Measurements from ENCODE around the gene ADCY10. TPM values are rescaled to one million over a fixed set of nuclear protein-coding genes. Genes with fewer than 3 reads are reported as not detected.

Gene ADCY10
- total and polyA plus RNA-seq, 2 of the 4 experiments (the other 2 are of a cell fraction), result under 0.01 to 0.03 TPM

DNA sequence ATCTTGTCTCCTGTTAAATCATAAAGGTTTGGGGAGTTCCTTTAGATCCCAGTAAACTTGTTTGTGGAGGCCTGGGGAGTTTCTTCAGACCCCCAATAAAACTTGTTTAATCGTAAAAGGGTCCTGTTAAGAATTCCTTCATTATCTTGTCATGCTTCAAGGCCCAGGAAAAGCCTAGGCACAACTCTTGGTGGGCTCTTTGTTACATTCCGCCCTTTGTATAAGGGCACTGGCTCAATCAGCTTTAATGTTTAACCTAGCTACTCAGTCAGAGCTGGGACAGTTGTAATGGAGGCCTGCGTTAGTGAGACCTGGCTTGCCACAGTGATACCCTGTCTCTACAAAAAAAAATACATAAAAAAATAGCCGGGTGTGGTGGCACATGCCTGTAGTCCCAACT lies 115.0 kb downstream of the ADCY10 start:
- intact Hi-C loops (cut with micrococcal nuclease) (no loop called here), dilution Hi-C loops (cut with HindIII; ENCODE audit: low sequenced_read_pairs, unreplicated experiment) (no loop called here), in situ Hi-C loops (cut with MboI; ENCODE audit: low sequenced_read_pairs) (loop anchor here (5.0 kb wide), 1 partner anchor 77 kb away; the partner anchor contains the start of gene MPZL1)
- WGBS, 2 experiments (ENCODE audit: extremely low coverage in 2 of 2, insufficient read length in 1 of 2), result no CpG with 5 or more reads among the region's 4 CpGs
- ChIA-PET CTCF (interaction anchor here (0.6 kb wide), 1 partner anchor 174 kb away, joined by 4 read pairs; no protein-coding TSS in a partner anchor), POLR2A (ENCODE audit: unreplicated experiment) (no interaction called here)
- H3K9me3 ChIP-seq (ENCODE audit: control insufficient read depth, insufficient read depth, low read length), result no peaks in the 10 kb centered on the region
- TF ChIP-seq SMC3 (IDR thresholded peaks at IDR 0.05; ENCODE audit: low read depth, low read length) (no peak), MAFK (IDR thresholded peaks at IDR 0.05; ENCODE audit: low read depth, low read length) (no peak), CHD1 (IDR thresholded peaks at IDR 0.05; ENCODE audit: low read depth, low read length) (no peak), CEBPB (IDR thresholded peaks at IDR 0.05; ENCODE audit: low read depth, low read length) (no peak), RAD21 (IDR thresholded peaks at IDR 0.05; ENCODE audit: low read length) (no peak), RCOR1 (IDR thresholded peaks at IDR 0.05; ENCODE audit: insufficient replicate concordance, low read length) (no peak), POLR2A (IDR thresholded peaks at IDR 0.05; ENCODE audit: low read depth, low read length) (no peak), BHLHE40 (IDR thresholded peaks at IDR 0.05; ENCODE audit: low read depth, low read length) (no peak), MAZ (IDR thresholded peaks at IDR 0.05; ENCODE audit: borderline replicate concordance, low read depth, low read length) (no peak), FOS (IDR thresholded peaks at IDR 0.05; ENCODE audit: low read depth, low read length) (no peak), MXI1 (IDR thresholded peaks at IDR 0.05; ENCODE audit: borderline replicate concordance, low read depth, low read length) (no peak), NFE2L2 (IDR thresholded peaks at IDR 0.05; ENCODE audit: low read depth, low read length) (no peak)
- TF ChIP-seq, protein P1, sequence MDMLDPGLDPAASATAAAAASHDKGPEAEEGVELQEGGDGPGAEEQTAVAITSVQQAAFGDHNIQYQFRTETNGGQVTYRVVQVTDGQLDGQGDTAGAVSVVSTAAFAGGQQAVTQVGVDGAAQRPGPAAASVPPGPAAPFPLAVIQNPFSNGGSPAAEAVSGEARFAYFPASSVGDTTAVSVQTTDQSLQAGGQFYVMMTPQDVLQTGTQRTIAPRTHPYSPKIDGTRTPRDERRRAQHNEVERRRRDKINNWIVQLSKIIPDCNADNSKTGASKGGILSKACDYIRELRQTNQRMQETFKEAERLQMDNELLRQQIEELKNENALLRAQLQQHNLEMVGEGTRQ (IDR thresholded peaks at IDR 0.05; ENCODE audit: low read depth, low read length), result no peak
- TF ChIP-seq, protein P2, sequence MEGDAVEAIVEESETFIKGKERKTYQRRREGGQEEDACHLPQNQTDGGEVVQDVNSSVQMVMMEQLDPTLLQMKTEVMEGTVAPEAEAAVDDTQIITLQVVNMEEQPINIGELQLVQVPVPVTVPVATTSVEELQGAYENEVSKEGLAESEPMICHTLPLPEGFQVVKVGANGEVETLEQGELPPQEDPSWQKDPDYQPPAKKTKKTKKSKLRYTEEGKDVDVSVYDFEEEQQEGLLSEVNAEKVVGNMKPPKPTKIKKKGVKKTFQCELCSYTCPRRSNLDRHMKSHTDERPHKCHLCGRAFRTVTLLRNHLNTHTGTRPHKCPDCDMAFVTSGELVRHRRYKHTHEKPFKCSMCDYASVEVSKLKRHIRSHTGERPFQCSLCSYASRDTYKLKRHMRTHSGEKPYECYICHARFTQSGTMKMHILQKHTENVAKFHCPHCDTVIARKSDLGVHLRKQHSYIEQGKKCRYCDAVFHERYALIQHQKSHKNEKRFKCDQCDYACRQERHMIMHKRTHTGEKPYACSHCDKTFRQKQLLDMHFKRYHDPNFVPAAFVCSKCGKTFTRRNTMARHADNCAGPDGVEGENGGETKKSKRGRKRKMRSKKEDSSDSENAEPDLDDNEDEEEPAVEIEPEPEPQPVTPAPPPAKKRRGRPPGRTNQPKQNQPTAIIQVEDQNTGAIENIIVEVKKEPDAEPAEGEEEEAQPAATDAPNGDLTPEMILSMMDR (conservative IDR thresholded peaks at IDR 0.05; ENCODE audit: low read depth, low read length), result no peak
- H2AFZ ChIP-seq (replicated peaks; ENCODE audit: low read length, poor library complexity), result no peak overlapping the region
- no peak for ATAC-seq (ENCODE audit: low read depth)
- no peak for DNase-seq
- no peak overlapping the region for H2BK120ac ChIP-seq (ENCODE audit: low read depth, low read length)
- H3K4ac ChIP-seq (ENCODE audit: low read depth, low read length), result no peak overlapping the region
- no peaks in the 10 kb centered on the region for H3K36me3 ChIP-seq (ENCODE audit: control insufficient read depth, insufficient read depth, low read length)
- no peaks in the 10 kb centered on the region for H3K27me3 ChIP-seq (ENCODE audit: control insufficient read depth, insufficient read depth, low read length)
- no peak overlapping the region for H2AK9ac ChIP-seq (replicated peaks; ENCODE audit: low read depth, low read length, poor library complexity)
- H4K5ac ChIP-seq (ENCODE audit: low read depth, low read length), result no peak overlapping the region
- H3K23ac ChIP-seq (ENCODE audit: low read depth, low read length), result no peak overlapping the region
- H3K79me1 ChIP-seq (ENCODE audit: low read depth in 1 of 2, low read length in 2 of 2), result peaks cover 0 to 18% of the 10 kb centered on the region in 2 experiments; a peak in 2 of 4 replicates
- peaks cover 3% of the 10 kb centered on the region for H4K20me1 ChIP-seq (ENCODE audit: insufficient read depth, low read length)
- H2BK20ac ChIP-seq (ENCODE audit: low read depth, low read length), result no peak overlapping the region
- no peak overlapping the region for H3K9ac ChIP-seq (ENCODE audit: low read depth, low read length)
- no peak overlapping the region for H2BK15ac ChIP-seq (ENCODE audit: low read depth, low read length)
- no peak overlapping the region for H3K4me2 ChIP-seq (ENCODE audit: low read depth, low read length)
- H3K9me1 ChIP-seq (ENCODE audit: insufficient read depth, low read length), result peaks cover 5% of the 10 kb centered on the region
- H3K56ac ChIP-seq (ENCODE audit: extremely low read depth, insufficient read depth, low read length), result no peak overlapping the region
- H3K14ac ChIP-seq (replicated peaks; ENCODE audit: low read depth, low read length), result no peak overlapping the region
- no peak overlapping the region for H2AK5ac ChIP-seq (ENCODE audit: low read depth, low read length)
- H3K4me3 ChIP-seq (ENCODE audit: insufficient read depth, low read depth, low read length), result no peak overlapping the region
- H3K4me1 ChIP-seq (ENCODE audit: control insufficient read depth, insufficient read depth, low read length), result peaks cover 13% of the 10 kb centered on the region
- H4K8ac ChIP-seq (ENCODE audit: low read depth in 2 of 2, low read length in 2 of 2), result no peak overlapping the region
- no peak overlapping the region for H2BK5ac ChIP-seq (ENCODE audit: low read depth, low read length, poor library complexity, severe bottlenecking)
- H3K18ac ChIP-seq (ENCODE audit: low read depth, low read length), result no peak overlapping the region
- H3K27ac ChIP-seq (ENCODE audit: insufficient read depth, low read length), result no peak overlapping the region
- no TSS peak for BruUV-seq (replicated peaks)
- no peak overlapping the region for H4K91ac ChIP-seq (ENCODE audit: insufficient read depth, low read depth, low read length)

All from IMR-90 (cell line).